ENCODE measurements around the gene PPM1H. TPM values are rescaled to one million over a fixed set of nuclear protein-coding genes. Genes with fewer than 3 reads are reported as not detected.

The PPM1H gene
- total and polyA plus RNA-seq, 2 of the 8 experiments (the other 6 are each of a cell fraction or from before 2014, with no cell fraction given) = 16.4 to 36.1 TPM

DNA sequence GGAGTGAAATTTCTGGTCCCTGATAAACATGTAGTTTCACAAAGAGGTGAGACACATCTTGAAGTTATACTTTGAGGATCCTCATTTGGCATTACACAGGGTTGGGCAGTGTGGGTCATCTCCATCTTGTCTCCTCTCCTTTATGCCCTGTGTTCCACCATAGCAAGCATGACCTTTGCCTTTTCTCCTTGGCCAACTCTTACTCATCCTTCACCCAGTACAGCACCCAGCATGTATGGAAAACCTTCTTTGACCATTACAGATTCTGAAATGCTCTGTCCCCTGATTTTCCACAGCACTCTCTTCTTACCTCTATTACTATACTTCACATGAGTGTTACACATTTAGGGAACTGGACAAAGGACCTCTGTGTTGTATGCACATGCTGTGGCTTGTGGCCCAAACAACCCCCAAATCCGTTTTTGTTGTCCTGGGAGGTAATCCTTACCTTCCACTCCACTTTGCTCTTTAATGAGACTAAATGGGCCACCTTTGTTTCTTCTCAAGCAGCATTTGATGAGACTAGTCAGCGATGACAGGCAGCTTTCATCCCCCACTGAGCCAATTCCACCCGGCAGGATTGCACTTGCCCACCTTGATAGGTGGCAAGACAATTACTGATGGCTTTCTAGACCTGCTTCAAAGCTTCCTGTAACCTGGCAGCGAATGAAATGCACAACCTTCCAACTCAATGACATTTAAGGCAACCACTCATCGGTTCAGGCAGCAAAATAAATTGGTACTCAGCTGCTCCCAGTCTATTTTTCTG, 304.8 kb downstream of the PPM1H start:
- Histone ChIP-seq H3K9ac (replicated peaks in 1 of 4; ENCODE audit: extremely low read depth in 1 of 4, low read depth in 3 of 4, low read length in 3 of 4) (no peak overlapping the region), H3K79me2 (ENCODE audit: control insufficient read depth in 1 of 2, insufficient read depth in 2 of 2, low read length in 2 of 2) (no peaks in the 10 kb centered on the region), H3K9me3 (ENCODE audit: insufficient read depth in 2 of 2, low read depth in 1 of 2, low read length in 1 of 2) (no peaks in the 10 kb centered on the region), H3K56ac (replicated peaks; ENCODE audit: insufficient read length, low read depth, low read length) (no peak overlapping the region), H2BK15ac (ENCODE audit: low read length) (peak overlapping the region; percentile 73), H3K27me3 (replicated peaks in 1 of 4; ENCODE audit: control insufficient read depth in 3 of 4, extremely low read depth in 1 of 4, insufficient read depth in 3 of 4, low read length in 3 of 4) (peaks cover 2 to 39% (median 31%) of the 10 kb centered on the region in 4 experiments), H4K8ac (ENCODE audit: extremely low read depth, insufficient read depth, low read length) (no peak overlapping the region), H3K4ac (replicated peaks; ENCODE audit: insufficient read length, low read depth, low read length) (no peak overlapping the region), H3K18ac (ENCODE audit: extremely low read depth, low read length) (peak overlapping the region; percentile 68; the same call in 1 of the 2 replicates), H2BK12ac (ENCODE audit: low read depth, low read length) (peak overlapping the region; percentile 78; the same call in 1 of the 2 replicates), H3K36me3 (ENCODE audit: control insufficient read depth in 2 of 4, insufficient read depth in 4 of 4, low read length in 3 of 4) (no peaks in the 10 kb centered on the region), H4K5ac (ENCODE audit: insufficient read length, low read depth, low read length) (peak overlapping the region; percentile 10), H3K14ac (ENCODE audit: insufficient read length) (no peak overlapping the region), H3K79me1 (ENCODE audit: low read depth, low read length) (no peaks in the 10 kb centered on the region), H2BK120ac (replicated peaks; ENCODE audit: low read depth, low read length) (peak overlapping the region; percentile 75), H4K91ac (replicated peaks; ENCODE audit: insufficient read length, low read length) (peak overlapping the region; percentile 87), H4K20me1 (replicated peaks in 1 of 2; ENCODE audit: control insufficient read depth in 1 of 2, insufficient read depth in 2 of 2, low read length in 2 of 2) (no peaks in the 10 kb centered on the region), H2BK20ac (ENCODE audit: low read length) (peak overlapping the region; percentile 82), H3K4me1 (replicated peaks in 1 of 4; ENCODE audit: control insufficient read depth in 3 of 4, insufficient read depth in 4 of 4, low read length in 3 of 4) (peaks cover 15 to 25% (median 19%) of the 10 kb centered on the region in 4 experiments), H3K23me2 (ENCODE audit: low read depth, low read length) (peaks cover 7% of the 10 kb centered on the region; the same call in 1 of the 2 replicates), H2AFZ (ENCODE audit: low read length) (no peak overlapping the region), H3K4me2 (ENCODE audit: insufficient read depth in 1 of 2, low read depth in 2 of 2, low read length in 2 of 2) (peak overlapping the region in 1 of 2 experiments; percentile 41; a peak in 1 of 4 replicates), H2BK5ac (ENCODE audit: low read depth, low read length) (peak overlapping the region; percentile 32; the same call in 1 of the 2 replicates), H3K23ac (ENCODE audit: insufficient read length) (no peak overlapping the region), H3K27ac (ENCODE audit: low read depth, low read length) (no peak overlapping the region), H2AK5ac (ENCODE audit: low read depth, low read length) (0 out of 2 replicates have a peak overlapping the region, but pooled peaks have one; percentile 25), H3K4me3 (ENCODE audit: extremely low read depth in 1 of 4, insufficient read depth in 2 of 4, low read depth in 3 of 4, low read length in 4 of 4) (no peak overlapping the region)
- no peak for DNase-seq (ENCODE audit: low read depth in 1 of 2, low spot score in 2 of 2)
- ChIA-PET CTCF (ENCODE audit: partially characterized antibody) (interaction anchor here (0.8 to 1.7 kb wide), 2 partner anchors 15 to 169 kb away, joined by 3 to 5 read pairs; no protein-coding TSS in a partner anchor), POLR2A (ENCODE audit: partially characterized antibody) (interaction anchor here (1.0 to 1.3 kb wide), 3 partner anchors 10 to 25 kb away, joined by 3 to 4 read pairs (median 4); no protein-coding TSS in a partner anchor)
- peak; percentile 19 for FAIRE-seq
- WGBS, 2 experiments (ENCODE audit: extremely low coverage in 1 of 2, insufficient coverage in 1 of 2, insufficient read length in 1 of 2, insufficient replicate concordance in 2 of 2, low coverage in 1 of 2, low lambda C conversion rate in 2 of 2, missing lambda C conversion rate in 1 of 2) = 47% methylated on average over 5 of the region's 5 CpGs; no CpG with 5 or more reads in 1 of the 2 experiments
- no peak for TF ChIP-seq KDM5A (IDR thresholded peaks at IDR 0.05; ENCODE audit: low read length)
- no peak for TF ChIP-seq HDAC2 (IDR thresholded peaks at IDR 0.05; ENCODE audit: borderline replicate concordance in 1 of 2, low read depth in 2 of 2, low read length in 2 of 2)
- no peak for TF ChIP-seq KDM4A (IDR thresholded peaks at IDR 0.05; ENCODE audit: low read depth, low read length, severe bottlenecking)
- no peak for TF ChIP-seq EZH2 (IDR thresholded peaks at IDR 0.05; ENCODE audit: low read depth, low read length, severe bottlenecking)
- TF ChIP-seq SP4 (IDR thresholded peaks at IDR 0.05; ENCODE audit: low read length) = no peak
- no peak for TF ChIP-seq ASH2L (IDR thresholded peaks at IDR 0.05; ENCODE audit: low read length)
- no peak for TF ChIP-seq JUN (IDR thresholded peaks at IDR 0.05; ENCODE audit: low read depth, low read length)
- TF ChIP-seq BCL11A (IDR thresholded peaks at IDR 0.05; ENCODE audit: low read depth in 2 of 2, low read length in 2 of 2) = no peak
- TF ChIP-seq NANOG (IDR thresholded peaks at IDR 0.05; ENCODE audit: insufficient read depth, low read depth, low read length, poor library complexity, severe bottlenecking) = no peak
- no peak for TF ChIP-seq CBX5 (IDR thresholded peaks at IDR 0.05; ENCODE audit: low read depth, low read length)
- TF ChIP-seq CBX8 (IDR thresholded peaks at IDR 0.05; ENCODE audit: borderline replicate concordance, low read depth, low read length) = no peak
